ENCODE data around the gene ATXN1. TPM values are rescaled to one million over a fixed set of nuclear protein-coding genes. Genes with fewer than 3 reads are reported as not detected.

The ATXN1 gene
- polyA plus RNA-seq, 2 of the 4 experiments (the other 2 are of a cell fraction) = 2.9 to 8.3 TPM

DNA sequence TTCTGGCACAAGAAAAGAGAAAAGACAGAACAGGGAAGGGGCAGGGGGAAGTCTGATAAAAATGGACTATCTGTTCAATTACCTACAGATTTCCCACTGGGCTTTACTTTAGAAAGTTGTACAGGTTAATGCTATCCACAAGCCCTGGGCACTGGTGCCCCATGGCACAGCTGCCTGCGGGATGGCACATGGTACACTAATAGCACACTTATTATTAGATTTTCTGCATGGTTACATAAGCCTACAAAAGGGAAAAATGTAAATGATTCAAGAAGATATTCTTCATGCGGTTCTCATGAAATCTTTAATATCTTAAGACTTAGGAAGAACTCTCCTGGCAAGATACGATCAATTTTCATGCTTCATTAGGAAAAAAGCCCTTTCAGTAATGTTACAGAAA is 385.4 kb downstream of the ATXN1 start:
- TF ChIP-seq SMC3 (IDR thresholded peaks at IDR 0.05) = no peak
- no peak for TF ChIP-seq NR3C1 (IDR thresholded peaks at IDR 0.05)
- TF ChIP-seq RAD21 (conservative IDR thresholded peaks at IDR 0.05 in 1 of 2, IDR thresholded peaks at IDR 0.05 in 1 of 2) = no peak
- TF ChIP-seq, protein P1, sequence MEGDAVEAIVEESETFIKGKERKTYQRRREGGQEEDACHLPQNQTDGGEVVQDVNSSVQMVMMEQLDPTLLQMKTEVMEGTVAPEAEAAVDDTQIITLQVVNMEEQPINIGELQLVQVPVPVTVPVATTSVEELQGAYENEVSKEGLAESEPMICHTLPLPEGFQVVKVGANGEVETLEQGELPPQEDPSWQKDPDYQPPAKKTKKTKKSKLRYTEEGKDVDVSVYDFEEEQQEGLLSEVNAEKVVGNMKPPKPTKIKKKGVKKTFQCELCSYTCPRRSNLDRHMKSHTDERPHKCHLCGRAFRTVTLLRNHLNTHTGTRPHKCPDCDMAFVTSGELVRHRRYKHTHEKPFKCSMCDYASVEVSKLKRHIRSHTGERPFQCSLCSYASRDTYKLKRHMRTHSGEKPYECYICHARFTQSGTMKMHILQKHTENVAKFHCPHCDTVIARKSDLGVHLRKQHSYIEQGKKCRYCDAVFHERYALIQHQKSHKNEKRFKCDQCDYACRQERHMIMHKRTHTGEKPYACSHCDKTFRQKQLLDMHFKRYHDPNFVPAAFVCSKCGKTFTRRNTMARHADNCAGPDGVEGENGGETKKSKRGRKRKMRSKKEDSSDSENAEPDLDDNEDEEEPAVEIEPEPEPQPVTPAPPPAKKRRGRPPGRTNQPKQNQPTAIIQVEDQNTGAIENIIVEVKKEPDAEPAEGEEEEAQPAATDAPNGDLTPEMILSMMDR (IDR thresholded peaks at IDR 0.05) = no peak
- no peak for TF ChIP-seq ZFP36 (IDR thresholded peaks at IDR 0.05; ENCODE audit: borderline replicate concordance, partially characterized antibody)

DNA sequence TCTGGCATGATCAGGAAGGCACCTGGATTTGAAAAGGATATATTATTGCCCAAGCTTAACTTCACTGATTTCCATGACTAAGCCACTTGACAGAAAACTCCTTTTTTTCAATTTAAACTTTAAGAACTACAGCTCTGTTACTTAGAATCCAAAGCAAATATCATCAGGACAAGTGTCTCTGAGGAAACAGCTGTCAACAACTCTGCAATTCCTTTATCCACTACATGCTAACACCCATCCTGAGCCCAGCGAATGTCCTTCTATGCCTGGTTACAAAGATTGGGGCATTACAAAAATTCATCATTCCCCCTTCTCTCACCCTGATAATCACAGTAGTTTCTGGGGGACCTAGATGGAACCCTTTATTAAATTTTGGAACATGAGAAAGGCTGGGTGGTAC is 386.1 kb downstream of the ATXN1 start:
- H3K4me1 ChIP-seq = no peaks in the 10 kb centered on the region
- no peak for FAIRE-seq
- WGBS (ENCODE audit: missing lambda C conversion rate) = 95% methylated on average over 1 of the region's 1 CpG
- H3K4me3 ChIP-seq = no peak overlapping the region
- no peak for DNase-seq (ENCODE audit: low read depth in 1 of 2, low spot score in 1 of 2)
- H3K9me3 ChIP-seq = no peaks in the 10 kb centered on the region
- TF ChIP-seq, protein P2, sequence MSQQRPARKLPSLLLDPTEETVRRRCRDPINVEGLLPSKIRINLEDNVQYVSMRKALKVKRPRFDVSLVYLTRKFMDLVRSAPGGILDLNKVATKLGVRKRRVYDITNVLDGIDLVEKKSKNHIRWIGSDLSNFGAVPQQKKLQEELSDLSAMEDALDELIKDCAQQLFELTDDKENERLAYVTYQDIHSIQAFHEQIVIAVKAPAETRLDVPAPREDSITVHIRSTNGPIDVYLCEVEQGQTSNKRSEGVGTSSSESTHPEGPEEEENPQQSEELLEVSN (IDR thresholded peaks at IDR 0.05; ENCODE audit: borderline replicate concordance, low read depth) = no peak
- TF ChIP-seq RFX5 (IDR thresholded peaks at IDR 0.05) (no peak), FOSB (CRISPR knock-in tag; IDR thresholded peaks at IDR 0.05) (no peak), KDM5A (IDR thresholded peaks at IDR 0.05) (no peak), NR3C1 (IDR thresholded peaks at IDR 0.05) (no peak), BHLHE40 (IDR thresholded peaks at IDR 0.05; ENCODE audit: low read depth, low read length) (no peak), EHF (CRISPR knock-in tag; IDR thresholded peaks at IDR 0.05) (no peak), ZFP36 (IDR thresholded peaks at IDR 0.05; ENCODE audit: borderline replicate concordance, partially characterized antibody) (no peak), CHD2 (IDR thresholded peaks at IDR 0.05; ENCODE audit: low read length, partially characterized antibody) (no peak)
- TF ChIP-seq, protein P3, sequence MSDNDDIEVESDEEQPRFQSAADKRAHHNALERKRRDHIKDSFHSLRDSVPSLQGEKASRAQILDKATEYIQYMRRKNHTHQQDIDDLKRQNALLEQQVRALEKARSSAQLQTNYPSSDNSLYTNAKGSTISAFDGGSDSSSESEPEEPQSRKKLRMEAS (IDR thresholded peaks at IDR 0.05) = no peak
- TF ChIP-seq, protein P4, sequence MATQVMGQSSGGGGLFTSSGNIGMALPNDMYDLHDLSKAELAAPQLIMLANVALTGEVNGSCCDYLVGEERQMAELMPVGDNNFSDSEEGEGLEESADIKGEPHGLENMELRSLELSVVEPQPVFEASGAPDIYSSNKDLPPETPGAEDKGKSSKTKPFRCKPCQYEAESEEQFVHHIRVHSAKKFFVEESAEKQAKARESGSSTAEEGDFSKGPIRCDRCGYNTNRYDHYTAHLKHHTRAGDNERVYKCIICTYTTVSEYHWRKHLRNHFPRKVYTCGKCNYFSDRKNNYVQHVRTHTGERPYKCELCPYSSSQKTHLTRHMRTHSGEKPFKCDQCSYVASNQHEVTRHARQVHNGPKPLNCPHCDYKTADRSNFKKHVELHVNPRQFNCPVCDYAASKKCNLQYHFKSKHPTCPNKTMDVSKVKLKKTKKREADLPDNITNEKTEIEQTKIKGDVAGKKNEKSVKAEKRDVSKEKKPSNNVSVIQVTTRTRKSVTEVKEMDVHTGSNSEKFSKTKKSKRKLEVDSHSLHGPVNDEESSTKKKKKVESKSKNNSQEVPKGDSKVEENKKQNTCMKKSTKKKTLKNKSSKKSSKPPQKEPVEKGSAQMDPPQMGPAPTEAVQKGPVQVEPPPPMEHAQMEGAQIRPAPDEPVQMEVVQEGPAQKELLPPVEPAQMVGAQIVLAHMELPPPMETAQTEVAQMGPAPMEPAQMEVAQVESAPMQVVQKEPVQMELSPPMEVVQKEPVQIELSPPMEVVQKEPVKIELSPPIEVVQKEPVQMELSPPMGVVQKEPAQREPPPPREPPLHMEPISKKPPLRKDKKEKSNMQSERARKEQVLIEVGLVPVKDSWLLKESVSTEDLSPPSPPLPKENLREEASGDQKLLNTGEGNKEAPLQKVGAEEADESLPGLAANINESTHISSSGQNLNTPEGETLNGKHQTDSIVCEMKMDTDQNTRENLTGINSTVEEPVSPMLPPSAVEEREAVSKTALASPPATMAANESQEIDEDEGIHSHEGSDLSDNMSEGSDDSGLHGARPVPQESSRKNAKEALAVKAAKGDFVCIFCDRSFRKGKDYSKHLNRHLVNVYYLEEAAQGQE (IDR thresholded peaks at IDR 0.05) = no peak
- POLR2A ChIA-PET = no interaction called here
- CTCF ChIA-PET = interaction anchor here (1.0 to 1.4 kb wide), 4 partner anchors 21 to 43 kb away, joined by 3 to 6 read pairs (median 4); no protein-coding TSS in a partner anchor
- H3K27ac ChIP-seq = no peak overlapping the region
- H3K4me2 ChIP-seq = no peak overlapping the region
- no peak for ATAC-seq

More for the DNA sequence above, 385.4 kb downstream of the ATXN1 start:
- H3K27ac ChIP-seq = no peak overlapping the region
- H3K4me3 ChIP-seq = no peak overlapping the region
- no peak for DNase-seq (ENCODE audit: low read depth in 1 of 2, low spot score in 1 of 2)
- 94% methylated on average over 3 of the region's 3 CpGs for WGBS (ENCODE audit: missing lambda C conversion rate)
- H3K9me3 ChIP-seq = no peaks in the 10 kb centered on the region
- H3K4me1 ChIP-seq = no peaks in the 10 kb centered on the region
- POLR2A ChIA-PET = no interaction called here
- CTCF ChIA-PET = interaction anchor here (1.0 kb wide), 1 partner anchor 37 kb away, joined by 3 read pairs; no protein-coding TSS in a partner anchor
- ATAC-seq = no peak
- no peak for FAIRE-seq
- no peak overlapping the region for H3K4me2 ChIP-seq

DNA sequence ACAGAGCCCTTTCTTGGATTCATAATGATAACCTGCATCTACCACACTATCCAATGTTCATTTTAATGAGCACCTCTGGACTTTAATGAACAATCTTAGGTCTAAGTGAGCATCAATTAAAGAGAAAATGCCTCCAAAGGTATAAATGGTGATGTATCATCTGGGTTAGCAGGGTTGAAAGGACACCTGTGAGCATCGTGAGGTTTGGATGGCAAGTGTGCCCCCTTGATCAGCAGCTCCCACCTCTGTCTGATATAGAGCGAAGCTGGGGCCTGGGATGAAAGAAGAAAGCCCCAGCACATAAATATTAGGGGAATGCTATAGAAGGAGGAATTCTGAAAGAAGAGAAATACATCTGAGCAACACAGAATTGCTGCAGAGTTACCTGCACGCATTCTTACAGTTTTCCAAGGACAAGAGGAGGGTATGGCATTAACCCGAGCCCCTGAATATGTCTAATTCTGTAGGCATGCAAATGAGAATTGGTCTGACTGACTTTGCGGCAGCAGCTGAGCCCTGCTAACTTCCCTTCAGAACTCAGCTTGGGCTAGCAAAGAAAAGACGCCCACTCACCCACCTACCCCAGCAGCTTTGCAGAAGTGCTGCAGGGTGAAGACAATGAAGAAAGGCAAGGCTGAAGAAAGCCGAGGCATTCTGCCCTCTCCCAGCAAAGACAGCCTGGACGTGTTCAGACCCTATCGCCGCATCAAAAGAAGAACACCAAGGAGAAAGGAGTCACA is 386.6 kb downstream of the ATXN1 start:
- Histone ChIP-seq H3K4me3 (no peak overlapping the region), H3K4me1 (no peaks in the 10 kb centered on the region), H3K27ac (no peak overlapping the region), H3K9me3 (no peaks in the 10 kb centered on the region), H3K4me2 (no peak overlapping the region)
- FAIRE-seq (no peak), DNase-seq (ENCODE audit: low read depth in 1 of 2, low spot score in 1 of 2) (no peak), ATAC-seq (no peak)
- POLR2A ChIA-PET = no interaction called here
- 87% methylated on average over 10 of the region's 10 CpGs for WGBS (ENCODE audit: missing lambda C conversion rate)
- CTCF ChIA-PET = interaction anchor here (0.6 to 1.4 kb wide), 5 partner anchors 21 to 422 kb away, joined by 3 to 6 read pairs (median 3); no protein-coding TSS in a partner anchor
- TF ChIP-seq, protein P4 (IDR thresholded peaks at IDR 0.05) = no peak
- TF ChIP-seq KDM5A (IDR thresholded peaks at IDR 0.05) (no peak), HOXA7 (CRISPR knock-in tag; IDR thresholded peaks at IDR 0.05) (no peak), SMC3 (IDR thresholded peaks at IDR 0.05) (no peak), KDM1A (IDR thresholded peaks at IDR 0.05; ENCODE audit: low read depth) (no peak)
- TF ChIP-seq, protein P5, sequence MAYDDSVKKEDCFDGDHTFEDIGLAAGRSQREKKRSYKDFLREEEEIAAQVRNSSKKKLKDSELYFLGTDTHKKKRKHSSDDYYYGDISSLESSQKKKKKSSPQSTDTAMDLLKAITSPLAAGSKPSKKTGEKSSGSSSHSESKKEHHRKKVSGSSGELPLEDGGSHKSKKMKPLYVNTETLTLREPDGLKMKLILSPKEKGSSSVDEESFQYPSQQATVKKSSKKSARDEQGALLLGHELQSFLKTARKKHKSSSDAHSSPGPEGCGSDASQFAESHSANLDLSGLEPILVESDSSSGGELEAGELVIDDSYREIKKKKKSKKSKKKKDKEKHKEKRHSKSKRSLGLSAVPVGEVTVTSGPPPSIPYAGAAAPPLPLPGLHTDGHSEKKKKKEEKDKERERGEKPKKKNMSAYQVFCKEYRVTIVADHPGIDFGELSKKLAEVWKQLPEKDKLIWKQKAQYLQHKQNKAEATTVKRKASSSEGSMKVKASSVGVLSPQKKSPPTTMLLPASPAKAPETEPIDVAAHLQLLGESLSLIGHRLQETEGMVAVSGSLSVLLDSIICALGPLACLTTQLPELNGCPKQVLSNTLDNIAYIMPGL (CRISPR knock-in tag; IDR thresholded peaks at IDR 0.05; ENCODE audit: borderline replicate concordance) = no peak
- TF ChIP-seq, protein P6, sequence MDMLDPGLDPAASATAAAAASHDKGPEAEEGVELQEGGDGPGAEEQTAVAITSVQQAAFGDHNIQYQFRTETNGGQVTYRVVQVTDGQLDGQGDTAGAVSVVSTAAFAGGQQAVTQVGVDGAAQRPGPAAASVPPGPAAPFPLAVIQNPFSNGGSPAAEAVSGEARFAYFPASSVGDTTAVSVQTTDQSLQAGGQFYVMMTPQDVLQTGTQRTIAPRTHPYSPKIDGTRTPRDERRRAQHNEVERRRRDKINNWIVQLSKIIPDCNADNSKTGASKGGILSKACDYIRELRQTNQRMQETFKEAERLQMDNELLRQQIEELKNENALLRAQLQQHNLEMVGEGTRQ (IDR thresholded peaks at IDR 0.05) = no peak
